ENCODE results near the gene TMTC2. TPM values are rescaled to one million over a fixed set of nuclear protein-coding genes. Genes with fewer than 3 reads are reported as not detected.

Gene TMTC2
- total RNA-seq, 1 donor from 2014 or later: 41.3 TPM

DNA sequence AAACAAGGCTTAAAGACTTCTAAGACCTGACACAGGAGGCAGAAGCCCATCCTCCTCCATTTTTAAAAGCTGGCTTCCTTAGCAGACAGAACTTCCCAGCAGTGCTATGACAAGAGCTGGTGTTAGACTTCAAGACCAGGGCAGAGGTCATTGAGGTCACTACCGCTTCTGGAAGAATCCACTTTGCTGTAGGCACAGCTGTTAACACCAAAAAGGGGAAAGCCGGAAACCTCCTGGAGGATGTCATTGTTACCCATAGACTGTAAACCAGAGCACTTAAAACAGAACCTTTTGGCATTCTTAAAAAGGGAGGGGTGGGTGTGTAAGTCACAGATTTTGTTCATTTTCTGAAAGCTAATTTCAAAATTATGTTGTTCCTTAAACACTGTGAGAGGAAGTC lies 445.7 kb downstream of the TMTC2 start:
- no peak for DNase-seq (ENCODE audit: low spot score)

- no peak for DNase-seq (ENCODE audit: low spot score)
These were observed 449.7 kb downstream of the TMTC2 start for GRCh38 chr12:83136411-83136810.

DNA sequence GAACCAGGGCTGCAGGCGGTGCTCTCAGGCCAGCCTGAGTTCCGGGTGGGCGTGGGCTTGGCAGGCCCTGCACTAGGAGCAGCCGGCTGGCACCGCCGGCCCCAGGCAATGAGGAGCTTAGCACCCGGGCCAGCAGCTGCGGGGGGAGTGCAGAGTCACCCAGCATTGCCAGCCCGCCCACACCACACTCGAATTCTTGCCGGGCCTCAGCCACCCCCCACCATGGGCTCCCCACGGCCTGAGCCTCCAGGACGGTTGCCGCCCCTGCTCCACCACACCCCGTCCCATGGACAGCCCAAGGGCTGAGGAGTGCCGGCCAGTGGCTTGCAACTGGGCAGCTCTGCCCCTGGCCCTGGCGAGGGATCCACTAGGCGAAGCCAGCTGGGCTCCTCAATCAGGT lies 453.4 kb downstream of the TMTC2 start:
- DNase-seq (ENCODE audit: low spot score): no peak

DNA sequence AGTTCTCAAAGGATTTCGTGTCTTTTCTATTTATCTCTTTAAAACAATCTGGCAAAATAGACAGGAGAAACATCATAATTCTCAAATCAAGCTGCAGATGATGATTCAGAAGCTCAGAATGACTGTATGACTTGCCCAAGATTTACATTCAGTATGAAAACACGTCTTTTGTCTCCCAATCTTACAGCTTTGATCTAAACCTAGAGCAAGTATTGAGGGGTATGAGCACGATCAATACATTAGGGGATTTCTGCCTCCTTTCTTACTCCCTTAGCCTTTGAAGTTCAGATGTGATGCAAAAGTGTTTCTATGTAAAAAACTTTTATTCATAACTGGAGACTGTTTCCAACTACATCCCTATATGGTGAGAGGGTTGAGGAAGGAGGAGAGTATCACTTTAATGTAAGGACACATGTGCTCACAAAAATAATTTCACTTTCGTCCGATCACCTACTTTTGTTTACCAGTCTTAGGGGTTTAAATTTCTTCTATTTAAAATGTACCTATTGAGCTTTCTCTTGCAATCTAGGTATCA lies 454.8 kb downstream of the TMTC2 start:
- DNase-seq (ENCODE audit: low spot score): no peak

GRCh38 chr12:83142914-83143313 lies 456.2 kb downstream of the TMTC2 start:
- no peak for DNase-seq (ENCODE audit: low spot score)

DNA sequence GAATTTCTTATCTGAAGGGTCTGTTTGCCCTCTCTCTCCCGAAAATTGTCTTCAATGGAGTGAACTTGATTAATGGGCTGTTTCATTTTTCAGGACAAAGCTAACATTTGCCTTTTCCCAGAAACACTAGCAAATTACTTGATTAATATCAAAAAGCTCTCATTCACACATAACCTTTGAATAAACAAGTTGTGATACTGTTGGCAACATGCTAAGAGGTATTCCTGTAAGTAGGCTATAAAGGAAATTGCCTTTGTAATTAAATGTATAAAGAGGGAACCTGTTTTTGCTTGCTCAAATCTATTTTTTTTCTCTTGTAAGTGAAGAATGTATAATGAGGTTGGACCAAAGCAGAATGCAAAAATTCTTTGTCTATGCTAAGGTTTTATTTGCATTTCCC lies 457.2 kb downstream of the TMTC2 start:
- no peak for DNase-seq (ENCODE audit: low spot score)

- DNase-seq (ENCODE audit: low spot score): no peak
These were observed 458.7 kb downstream of the TMTC2 start for GRCh38 chr12:83145325-83145840.

- no peak for DNase-seq (ENCODE audit: low spot score)
These were observed 460.6 kb downstream of the TMTC2 start for GRCh38 chr12:83147341-83147740.

DNA sequence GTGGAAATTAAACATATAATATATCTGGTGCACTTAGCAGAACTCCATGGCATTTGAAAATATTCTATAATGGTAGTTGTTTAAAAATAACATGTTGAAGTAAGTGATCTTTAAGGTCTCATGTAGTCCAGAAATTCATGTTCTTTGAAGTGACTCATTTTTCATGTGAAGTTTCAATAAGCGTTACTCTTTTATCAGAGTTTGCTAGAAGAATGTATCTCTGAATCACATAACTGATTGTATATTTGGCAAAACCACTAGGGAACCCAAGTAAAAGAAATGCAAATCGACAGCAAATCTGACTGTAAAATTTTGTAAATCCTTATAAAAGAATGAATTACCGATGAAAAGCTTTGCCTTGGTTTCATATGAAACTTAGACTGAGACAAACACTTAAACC lies 463.3 kb downstream of the TMTC2 start:
- no peak for DNase-seq (ENCODE audit: low spot score)

- DNase-seq (ENCODE audit: low spot score): no peak
These were observed 463.9 kb downstream of the TMTC2 start for GRCh38 chr12:83150465-83151189.

DNA sequence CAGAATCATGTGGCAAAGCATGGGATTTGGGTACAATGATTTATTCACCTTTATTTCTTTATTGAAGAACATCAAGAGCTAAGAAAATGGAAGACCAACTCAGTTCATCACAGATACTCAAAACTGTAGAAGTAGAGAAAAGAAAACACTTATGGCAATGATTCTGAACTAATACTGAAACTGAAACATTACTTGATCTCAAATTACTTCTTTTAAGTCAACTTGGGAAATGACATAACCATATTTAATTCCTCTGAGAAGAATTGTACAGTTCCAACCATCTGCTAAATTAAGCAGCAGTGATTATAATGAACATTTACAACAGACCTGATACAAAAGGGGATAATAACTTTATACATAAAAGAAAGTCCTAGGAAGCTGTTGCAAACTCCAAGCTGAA lies 466.5 kb downstream of the TMTC2 start:
- no peak for DNase-seq (ENCODE audit: low spot score)

GRCh38 chr12:83156815-83157214 lies 470.1 kb downstream of the TMTC2 start:
- DNase-seq (ENCODE audit: low spot score): no peak

- no peak for DNase-seq (ENCODE audit: low spot score)
These were observed 470.9 kb downstream of the TMTC2 start for GRCh38 chr12:83157604-83158003.

DNA sequence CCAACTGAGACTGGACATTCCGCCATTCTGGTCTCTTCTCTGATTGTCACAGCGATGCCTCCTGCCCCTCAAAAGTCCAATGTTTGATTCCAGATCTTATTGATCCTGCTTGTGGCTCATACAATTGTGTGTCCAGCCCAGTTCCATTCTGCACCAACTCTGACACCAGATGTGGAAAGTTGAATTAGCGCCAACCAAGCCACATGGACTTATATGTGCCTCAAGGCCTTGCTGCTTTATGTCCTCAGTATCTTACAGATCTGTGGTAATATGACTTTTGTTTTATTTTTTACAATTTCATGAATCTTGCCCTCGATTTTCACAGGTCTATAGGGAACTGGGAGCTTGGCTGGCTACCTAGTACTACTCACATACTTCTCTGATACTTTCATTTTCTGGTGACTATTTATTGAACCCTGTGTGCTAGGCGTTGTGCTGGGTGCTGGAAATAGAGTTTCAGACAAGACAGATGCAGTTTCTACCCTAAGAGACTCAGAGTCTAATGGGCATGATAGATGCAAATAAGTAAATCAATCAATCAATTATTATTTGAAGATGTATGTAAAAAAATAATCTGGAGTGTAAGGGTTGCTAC lies 472.0 kb downstream of the TMTC2 start:
- DNase-seq (ENCODE audit: low spot score): no peak

- DNase-seq (ENCODE audit: low spot score): no peak
These were observed 474.8 kb downstream of the TMTC2 start for GRCh38 chr12:83161456-83161855.

DNA sequence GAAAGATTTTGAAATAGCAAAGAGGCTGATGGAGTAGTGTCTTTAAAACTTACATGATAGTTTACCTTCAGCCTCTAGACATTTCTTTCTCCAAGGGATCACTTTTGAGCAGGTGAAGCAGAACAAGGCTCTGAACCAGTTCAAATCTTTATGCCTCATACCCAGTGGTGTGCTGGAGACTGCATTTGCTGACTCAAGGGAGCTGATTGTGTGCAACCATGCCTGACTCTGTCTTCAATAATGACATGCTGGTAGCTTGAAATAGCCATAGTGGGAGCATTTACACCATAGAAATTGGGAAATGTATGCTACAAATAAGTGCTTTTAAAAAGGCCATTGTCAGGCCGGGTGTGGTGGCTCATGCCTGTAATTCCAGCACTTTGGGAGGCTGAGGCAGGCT lies 482.0 kb downstream of the TMTC2 start:
- DNase-seq (ENCODE audit: low spot score): no peak

GRCh38 chr12:83172441-83172840 lies 485.7 kb downstream of the TMTC2 start:
- no peak for DNase-seq (ENCODE audit: low spot score)

GRCh38 chr12:83172866-83173649 lies 486.4 kb downstream of the TMTC2 start:
- DNase-seq (ENCODE audit: low spot score): no peak

DNA sequence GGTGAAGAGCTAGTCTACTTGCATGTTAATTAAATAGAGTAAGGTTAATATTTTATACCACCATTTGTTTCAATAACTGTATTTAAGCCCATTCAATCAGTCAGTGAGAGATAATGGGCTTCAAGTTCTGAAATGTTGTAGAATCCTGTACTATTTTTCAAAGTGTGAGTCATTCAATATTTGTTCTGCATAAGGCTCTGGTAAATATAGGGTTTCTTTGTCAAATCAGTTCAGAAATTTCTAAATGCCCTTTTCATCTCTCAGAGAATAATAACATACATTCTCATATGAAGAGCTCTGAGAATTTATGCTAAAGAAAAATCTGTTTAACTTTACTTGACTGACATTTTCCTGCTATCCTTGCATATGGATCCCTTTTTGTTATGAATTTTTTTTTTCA lies 493.3 kb downstream of the TMTC2 start:
- no peak for DNase-seq (ENCODE audit: low spot score)

GRCh38 chr12:83181074-83181473 lies 494.4 kb downstream of the TMTC2 start:
- DNase-seq (ENCODE audit: low spot score): no peak

DNA sequence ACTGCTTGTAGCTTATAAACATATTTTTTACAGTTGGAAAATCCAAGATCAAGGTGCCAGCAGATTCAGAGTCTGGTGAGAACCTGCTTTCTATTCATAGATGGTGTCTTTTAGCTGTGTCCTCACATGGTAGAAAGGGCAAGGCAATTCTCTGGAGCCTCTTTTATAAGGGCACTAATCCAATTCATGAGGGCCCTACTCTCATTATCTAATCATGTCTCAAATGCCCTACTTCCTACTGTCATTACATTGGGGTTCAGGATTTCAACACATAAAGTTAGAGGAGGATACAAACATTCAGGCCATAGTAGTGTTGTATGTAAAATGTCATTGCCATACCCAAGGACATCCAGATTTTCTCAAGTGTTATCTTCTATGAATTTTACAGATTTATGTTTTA lies 496.4 kb downstream of the TMTC2 start:
- no peak for DNase-seq (ENCODE audit: low spot score)
